NCI-H446 treated with DMSO at 0.1 percent for 48 hours (cell line): ENCODE data around the gene CAPSL.
"Not testable (repeated sequence)": the region's sequence is repeated elsewhere in the genome, so short reads cannot be mapped to it uniquely, and the experiment has no call there.

ENCODE experiments used
- DNase-seq: peaks from one replicate; lab custom pipeline; 2025; lab: John Stamatoyannopoulos, UW

CAPSL gene

GRCh38 chr5:35938568-35939227 is at the start of gene CAPSL:
Gene CAPSL (minus strand): TSS chr5:35938622. CDS start chr5:35921120, 17,502 bp downstream.
- DNase-seq = peak; percentile 28

- no peak for DNase-seq
Measured at GRCh38 chr5:35987776-35988175, 49.4 kb upstream of the CAPSL start.

- DNase-seq = no peak
Measured at GRCh38 chr5:35979715-35980114, 41.3 kb upstream of the CAPSL start.

GRCh38 chr5:35976859-35977258 is 38.4 kb upstream of the CAPSL start:
- DNase-seq = not testable (repeated sequence)

- DNase-seq = no peak
Measured at GRCh38 chr5:35974570-35974969, 36.1 kb upstream of the CAPSL start.

- DNase-seq = no peak
Measured at GRCh38 chr5:35971878-35972210, 33.4 kb upstream of the CAPSL start.

- DNase-seq = no peak
Measured at GRCh38 chr5:35971186-35971877, 32.9 kb upstream of the CAPSL start.

GRCh38 chr5:35963381-35963843 is 25.0 kb upstream of the CAPSL start:
- DNase-seq = no peak

GRCh38 chr5:35960328-35960727 is 21.9 kb upstream of the CAPSL start:
- no peak for DNase-seq

GRCh38 chr5:35956429-35956828 is 18.0 kb upstream of the CAPSL start:
- DNase-seq = no peak

- no peak for DNase-seq
Measured at GRCh38 chr5:35954175-35954574, 15.8 kb upstream of the CAPSL start.

GRCh38 chr5:35947085-35947484 is 8.7 kb upstream of the CAPSL start:
- DNase-seq = no peak

GRCh38 chr5:35939639-35940038 is 1.2 kb upstream of the CAPSL start:
- DNase-seq = no peak

- peak; percentile 44 for DNase-seq
Measured at GRCh38 chr5:35926389-35927051, 11.9 kb downstream of the CAPSL start.

GRCh38 chr5:35924950-35925722 is 13.3 kb downstream of the CAPSL start:
- peak; percentile 20 for DNase-seq

GRCh38 chr5:35924122-35924949 is 14.1 kb downstream of the CAPSL start:
- no peak for DNase-seq

- no peak for DNase-seq
Measured at GRCh38 chr5:35922468-35922867, 16.0 kb downstream of the CAPSL start.

GRCh38 chr5:35921930-35922329 is 16.5 kb downstream of the CAPSL start:
- DNase-seq = no peak

GRCh38 chr5:35920890-35921289 is 17.5 kb downstream of the CAPSL start:
- DNase-seq = no peak

GRCh38 chr5:35919191-35919590 is 19.2 kb downstream of the CAPSL start:
- no peak for DNase-seq

- no peak for DNase-seq
Measured at GRCh38 chr5:35908814-35909213, 29.6 kb downstream of the CAPSL start.

GRCh38 chr5:35908228-35908627 is 30.2 kb downstream of the CAPSL start:
- no peak for DNase-seq
